HCT116 (cell line): ENCODE results near the gene USF2. TPM values are rescaled to one million over a fixed set of nuclear protein-coding genes. Genes with fewer than 3 reads are reported as not detected.

Experiments used
- ATAC-seq: fragments of 200-7000 bp; cut with Tn5 transposase; 2 replicates; pipeline ENCODE4 v1.9.1; 2020; ENCODE audit warnings: mild to moderate bottlenecking, moderate library complexity
- BruUV-seq: library from RNA; stranded (reverse); fragments of 400-500 nt; replicated peaks from 2 replicates; lab custom pipeline; 2021; lab: Mats Ljungman, UMichigan
- CTCF ChIA-PET: fragments of 300-600 bp; sonication (Branson Sonifier 250); formaldehyde crosslinking; loops from one replicate; lab custom pipeline; 2021; ENCODE audit warnings: antibody characterized with exemption; lab: Charles Lee
- POLR2A ChIA-PET: fragments of 300-600, 350-600 bp; sonication (Branson Sonifier 250); formaldehyde crosslinking; loops from one replicate; lab custom pipeline; 2021; ENCODE audit warnings: antibody characterized with exemption; lab: Charles Lee
- RAD21 ChIA-PET, 2 experiments: fragments of 300-600 bp; sonication (Branson Sonifier 250); formaldehyde crosslinking; loops; one replicate each; lab custom pipeline; 2023; ENCODE audit warnings: low total read pairs in 2 of 2; ENCODE audit not compliant: uncharacterized antibody in 2 of 2, unreplicated experiment in 2 of 2, low non-redundant PET in 1 of 2; lab: Charles Lee
- DNase-seq: peaks from one replicate; pipeline ENCODE4 v3.0.0-alpha.2; 2010; ENCODE audit warnings: low read depth, low spot score
- H2AFZ ChIP-seq: fragments of 200-600 bp; shearing (Covaris generic), sonication (generic); 2 replicates; pipeline ENCODE4 v1.6.1; 2017; ENCODE audit warnings: low read depth, mixed run types, mixed read lengths, antibody characterized with exemption, low read length; ENCODE audit not compliant: poor library complexity, severe bottlenecking
- H3K27ac ChIP-seq: 2 replicates; pipeline ENCODE4 v1.5.1; 2012; ENCODE audit warnings: low read depth, low read length
- H3K27me3 ChIP-seq: fragments of 200-600 bp; sonication (generic); 2 replicates; pipeline ENCODE4 v1.6.1; 2016; ENCODE audit warnings: mixed run types, low read length, mixed read lengths; ENCODE audit not compliant: insufficient read depth
- H3K36me3 ChIP-seq, 2 experiments: fragments of 200-500 bp in 1 of 2; fragments of 200-600 bp in 1 of 2; sonication (Bioruptor generic) in 1 of 2; sonication (generic) in 1 of 2; 2 replicates each; pipeline versions ENCODE4 v1.5.1 to v1.6.1; 2014 to 2016; ENCODE audit warnings: low read length in 2 of 2, inconsistent platforms in 1 of 2, mixed read lengths in 1 of 2, mixed run types in 1 of 2; ENCODE audit not compliant: insufficient read depth in 2 of 2, control insufficient read depth in 1 of 2
- H3K4me1 ChIP-seq, 2 experiments: fragments of 200-600 bp in 1 of 2; sonication (generic) in 1 of 2; 2 replicates each; pipeline versions ENCODE4 v1.5.1 to v1.6.1; 2012 to 2017; ENCODE audit warnings: low read length in 2 of 2, inconsistent platforms in 1 of 2, mild to moderate bottlenecking in 1 of 2, mixed read lengths in 1 of 2, mixed run types in 1 of 2, moderate library complexity in 1 of 2; ENCODE audit not compliant: insufficient read depth in 2 of 2, control insufficient read depth in 1 of 2
- H3K4me2 ChIP-seq: fragments of 200-600 bp; sonication (generic); 2 replicates; pipeline ENCODE4 v1.6.1; 2017; ENCODE audit warnings: mixed run types, low read length, mixed read lengths
- H3K4me3 ChIP-seq, 2 experiments: fragments of 200-600 bp in 1 of 2; sonication (generic) in 1 of 2; replicated peaks in 1 of 2; 2 replicates each; pipeline ENCODE4 v1.5.1; 2011 to 2016; ENCODE audit warnings: low read length in 2 of 2, control low read depth in 1 of 2, low read depth in 1 of 2, mild to moderate bottlenecking in 1 of 2, mixed read lengths in 1 of 2, mixed run types in 1 of 2
- H3K79me2 ChIP-seq: fragments of 200-600 bp; sonication (generic); 2 replicates; pipeline ENCODE4 v1.6.1; 2017; ENCODE audit warnings: mild to moderate bottlenecking, mixed run types, low read length, moderate library complexity, mixed read lengths; ENCODE audit not compliant: insufficient read depth
- H3K9ac ChIP-seq: fragments of 200-600 bp; sonication (generic); 2 replicates; pipeline ENCODE4 v1.6.1; 2016; ENCODE audit warnings: low read length, mixed read lengths
- H3K9me2 ChIP-seq: fragments of 200-600 bp; sonication (generic), shearing (Covaris generic); 2 replicates; pipeline ENCODE4 v1.6.1; 2017; ENCODE audit warnings: mixed run types, mild to moderate bottlenecking, moderate library complexity; ENCODE audit not compliant: insufficient read depth
- H3K9me3 ChIP-seq, 2 experiments: fragments of 200-500 bp in 1 of 2; fragments of 200-600 bp in 1 of 2; sonication (Bioruptor generic) in 1 of 2; sonication (generic) in 1 of 2; 2 replicates each; pipeline ENCODE4 v1.6.1; 2014 to 2017; ENCODE audit warnings: low read length in 2 of 2, mixed read lengths in 2 of 2, inconsistent platforms in 1 of 2, low read depth in 1 of 2, mild to moderate bottlenecking in 1 of 2, mixed run types in 1 of 2, moderate library complexity in 1 of 2; ENCODE audit not compliant: control insufficient read depth in 1 of 2, insufficient read depth in 1 of 2
- H4K20me1 ChIP-seq: fragments of 200-600 bp; sonication (generic), shearing (Covaris generic); 2 replicates; pipeline ENCODE4 v1.6.1; 2017; ENCODE audit warnings: mixed run types, mild to moderate bottlenecking, moderate library complexity; ENCODE audit not compliant: insufficient read depth
- ATF3 ChIP-seq: IDR thresholded peaks from 2 replicates; pipeline ENCODE4 v1.6.1; 2012
- CBX3 ChIP-seq: IDR thresholded peaks from 2 replicates; pipeline ENCODE4 v1.6.1; 2012; ENCODE audit warnings: low read depth
- CEBPB ChIP-seq: IDR thresholded peaks from 2 replicates; pipeline ENCODE4 v1.6.1; 2012; ENCODE audit warnings: low read depth
- ELF1 ChIP-seq: IDR thresholded peaks from 2 replicates; pipeline ENCODE4 v1.6.1; 2012; ENCODE audit warnings: low read depth, borderline replicate concordance
- EZH2 ChIP-seq: fragments of 200-600 bp; sonication (generic); IDR thresholded peaks from 2 replicates; pipeline ENCODE4 v1.6.1; 2017; ENCODE audit warnings: antibody characterized with exemption, mixed run types
- EZH2phosphoT487 ChIP-seq: fragments of 200-600 bp; IDR thresholded peaks from 2 replicates; pipeline ENCODE4 v1.6.1; 2018; ENCODE audit warnings: antibody characterized with exemption, borderline replicate concordance
- FOSL1 ChIP-seq: IDR thresholded peaks from 2 replicates; pipeline ENCODE4 v1.6.1; 2012; ENCODE audit warnings: low read depth
- JUND ChIP-seq: IDR thresholded peaks from 2 replicates; pipeline ENCODE4 v1.6.1; 2012
- MAX ChIP-seq: IDR thresholded peaks from 2 replicates; pipeline ENCODE4 v1.6.1; 2012
- POLR2A ChIP-seq: IDR thresholded peaks from 2 replicates; pipeline ENCODE4 v1.7.0; 2011; ENCODE audit warnings: borderline replicate concordance; ENCODE audit not compliant: insufficient read depth, insufficient read length; ENCODE audit errors: extremely low read depth
- REST ChIP-seq: IDR thresholded peaks from 2 replicates; pipeline ENCODE4 v1.6.1; 2012; ENCODE audit warnings: low read depth
- SIN3A ChIP-seq: IDR thresholded peaks from 2 replicates; pipeline ENCODE4 v1.6.1; 2012; ENCODE audit warnings: low read depth
- TCF7L2 ChIP-seq: IDR thresholded peaks from 2 replicates; pipeline ENCODE4 v1.7.0; 2011; ENCODE audit warnings: borderline replicate concordance, inconsistent platforms; ENCODE audit not compliant: insufficient read depth, insufficient read length; ENCODE audit errors: extremely low read depth
- ZBTB33 ChIP-seq: IDR thresholded peaks from 2 replicates; pipeline ENCODE4 v1.6.1; 2011; ENCODE audit warnings: mild to moderate bottlenecking, low read length, moderate library complexity; ENCODE audit not compliant: insufficient replicate concordance; ENCODE audit errors: extremely low read depth
- ZFX ChIP-seq: fragments of 450-650 bp; IDR thresholded peaks from 2 replicates; pipeline ENCODE4 v1.6.1; 2017
- ZNF274 ChIP-seq: fragments of 200-500 bp; sonication (Bioruptor generic); IDR thresholded peaks from 2 replicates; pipeline ENCODE4 v1.6.1; 2014; ENCODE audit warnings: mild to moderate bottlenecking, low read depth, low read length, inconsistent platforms
- intact Hi-C: fragments of 100-400 bp; cut with micrococcal nuclease; formaldehyde crosslinking; loops from 2 replicates; pipeline ENCODE4 v1.10.0; 2022
- total RNA-seq: library from RNA; stranded (reverse); gene quantifications from one replicate; pipeline ENCODE4 v1.2.1, GENCODE V29; 2021; ENCODE audit not compliant: unreplicated experiment

The USF2 gene
- total RNA-seq, 1 experiment from 2014 or later = 98.4 TPM

- ChIA-PET CTCF (no interaction called here), POLR2A (no interaction called here), RAD21 (no interaction called here)
- intact Hi-C loops = no loop called here
- Histone ChIP-seq H3K4me2 (no peak overlapping the region), H3K79me2 (peaks cover 75% of the 10 kb centered on the region), H3K36me3 (peaks cover 34 to 43% of the 10 kb centered on the region in 2 experiments), H3K4me1 (peaks cover 3 to 10% of the 10 kb centered on the region in 2 experiments; a peak in 3 of 4 replicates), H4K20me1 (peaks cover 7% of the 10 kb centered on the region), H2AFZ (no peak overlapping the region), H3K27me3 (no peaks in the 10 kb centered on the region), H3K4me3 (no peak overlapping the region), H3K9me3 (no peaks in the 10 kb centered on the region), H3K27ac (no peak overlapping the region), H3K9me2 (no peaks in the 10 kb centered on the region), H3K9ac (no peak overlapping the region)
- DNase-seq (no peak), ATAC-seq (no peak)
- TF ChIP-seq CBX3 (no peak), TCF7L2 (no peak), JUND (no peak), FOSL1 (no peak), ELF1 (no peak), ZBTB33 (no peak), EZH2phosphoT487 (no peak), ZFX (no peak), SIN3A (no peak), POLR2A (no peak), ZNF274 (no peak), REST (no peak), CEBPB (no peak), ATF3 (no peak), EZH2 (no peak), MAX (no peak)
- no TSS peak for BruUV-seq
Measured at GRCh38 chr19:35254341-35255297, 14.1 kb upstream of the USF2 start.
